Stimulated activated CD8-positive, alpha-beta memory T cell treated with anti-CD3 and anti-CD28 coated beads, Interleukin-12 subunit alpha, Interleukin-12 subunit beta, amount 100 ng/mL, for 1 hour (primary cell): ENCODE measurements around the gene PRKAR1A.
"Not testable (repeated sequence)": the region's sequence is repeated elsewhere in the genome, so short reads cannot be mapped to it uniquely, and the experiment has no call there.

Experiments
- DNase-seq: peaks from one replicate; pipeline ENCODE4 v3.0.0-alpha.2; 2020; ENCODE audit warnings: low read depth

Gene PRKAR1A

GRCh38 chr17:68579194-68579927 is 67.1 kb downstream of the PRKAR1A start:
- DNase-seq: no peak

- DNase-seq: no peak
Measured at GRCh38 chr17:68580236-68580770, 68.1 kb downstream of the PRKAR1A start.

GRCh38 chr17:68581863-68582645 is 69.8 kb downstream of the PRKAR1A start:
- DNase-seq: no peak

GRCh38 chr17:68582867-68583266 is 70.6 kb downstream of the PRKAR1A start:
- DNase-seq: not testable (repeated sequence)

GRCh38 chr17:68584581-68585303 is 72.5 kb downstream of the PRKAR1A start:
- DNase-seq: no peak

- no peak for DNase-seq
Measured at GRCh38 chr17:68585643-68586042, 73.4 kb downstream of the PRKAR1A start.

GRCh38 chr17:68587026-68587425 is 74.8 kb downstream of the PRKAR1A start:
- no peak for DNase-seq

GRCh38 chr17:68587847-68588246 is 75.6 kb downstream of the PRKAR1A start:
- DNase-seq: no peak

GRCh38 chr17:68588362-68588761 is 76.1 kb downstream of the PRKAR1A start:
- no peak for DNase-seq

GRCh38 chr17:68589086-68589485 is 76.9 kb downstream of the PRKAR1A start:
- no peak for DNase-seq

GRCh38 chr17:68591583-68591982 is 79.4 kb downstream of the PRKAR1A start:
- no peak for DNase-seq

GRCh38 chr17:68592009-68592408 is 79.8 kb downstream of the PRKAR1A start:
- DNase-seq: no peak

GRCh38 chr17:68592682-68593641 is 80.7 kb downstream of the PRKAR1A start:
- no peak for DNase-seq

GRCh38 chr17:68594552-68594951 is 82.3 kb downstream of the PRKAR1A start:
- no peak for DNase-seq

- no peak for DNase-seq
Measured at GRCh38 chr17:68595496-68595895, 83.3 kb downstream of the PRKAR1A start.

GRCh38 chr17:68595986-68596385 is 83.8 kb downstream of the PRKAR1A start:
- DNase-seq: no peak

GRCh38 chr17:68596411-68596945 is 84.2 kb downstream of the PRKAR1A start:
- DNase-seq: no peak

- DNase-seq: no peak
Measured at GRCh38 chr17:68598074-68598473, 85.8 kb downstream of the PRKAR1A start.

GRCh38 chr17:68598545-68598961 is 86.3 kb downstream of the PRKAR1A start:
- no peak for DNase-seq

GRCh38 chr17:68599091-68599490 is 86.9 kb downstream of the PRKAR1A start:
- DNase-seq: no peak

- no peak for DNase-seq
Measured at GRCh38 chr17:68599552-68600066, 87.4 kb downstream of the PRKAR1A start.
